ENCODE results near the gene RAB11FIP4.
A peak's percentile ranks its signal among the peaks of the same experiment; 100 is the strongest.

RAB11FIP4 gene

GRCh38 chr17:31508288-31509094, 117.0 kb downstream of the RAB11FIP4 start:
- FAIRE-seq, result no peak

GRCh38 chr17:31509095-31509804, 117.8 kb downstream of the RAB11FIP4 start:
- FAIRE-seq, result no peak

GRCh38 chr17:31509805-31510177, 118.3 kb downstream of the RAB11FIP4 start:
- FAIRE-seq, result no peak

- FAIRE-seq, result no peak
These were observed 119.1 kb downstream of the RAB11FIP4 start for GRCh38 chr17:31510308-31511194.

- no peak for FAIRE-seq
These were observed 119.7 kb downstream of the RAB11FIP4 start for GRCh38 chr17:31511195-31511578.

GRCh38 chr17:31511580-31511979, 120.1 kb downstream of the RAB11FIP4 start:
- FAIRE-seq, result no peak

- no peak for FAIRE-seq
These were observed 120.7 kb downstream of the RAB11FIP4 start for GRCh38 chr17:31512104-31512740.

- FAIRE-seq, result no peak
These were observed 121.3 kb downstream of the RAB11FIP4 start for GRCh38 chr17:31512796-31513195.

- no peak for FAIRE-seq
These were observed 122.4 kb downstream of the RAB11FIP4 start for GRCh38 chr17:31513731-31514427.

GRCh38 chr17:31515267-31515666, 123.8 kb downstream of the RAB11FIP4 start:
- FAIRE-seq, result no peak

GRCh38 chr17:31517524-31517923, 126.0 kb downstream of the RAB11FIP4 start:
- no peak for FAIRE-seq

GRCh38 chr17:31518478-31518877, 127.0 kb downstream of the RAB11FIP4 start:
- FAIRE-seq, result no peak

- no peak for FAIRE-seq
These were observed 130.3 kb downstream of the RAB11FIP4 start for GRCh38 chr17:31521632-31522283.

GRCh38 chr17:31522284-31522931, 130.9 kb downstream of the RAB11FIP4 start:
- FAIRE-seq, result no peak

GRCh38 chr17:31522987-31523495, 131.6 kb downstream of the RAB11FIP4 start:
- FAIRE-seq, result no peak

GRCh38 chr17:31523862-31524730, 132.6 kb downstream of the RAB11FIP4 start:
- no peak for FAIRE-seq

- FAIRE-seq, result peak; percentile 91
These were observed 133.7 kb downstream of the RAB11FIP4 start for GRCh38 chr17:31524926-31525800.

- FAIRE-seq, result no peak
These were observed 134.5 kb downstream of the RAB11FIP4 start for GRCh38 chr17:31525801-31526549.

Measured in G401.6 (cell line).